Osteoblast (primary cell): ENCODE data around the gene ITGA3. TPM values are rescaled to one million over a fixed set of nuclear protein-coding genes. Genes with fewer than 3 reads are reported as not detected.

ENCODE experiments used
- DNase-seq: peaks from one replicate; pipeline ENCODE4 v3.0.0; 2011; ENCODE audit warnings: low spot score, mixed read lengths; ENCODE audit not compliant: insufficient read length; ENCODE audit errors: missing footprints
- H2AFZ ChIP-seq: 2 replicates; pipeline ENCODE4 v1.6.0; 2011; ENCODE audit warnings: mild to moderate bottlenecking, low read length
- H3K27ac ChIP-seq: 2 replicates; pipeline ENCODE4 v1.5.1; 2011; ENCODE audit warnings: mild to moderate bottlenecking, low read depth, low read length, moderate library complexity
- H3K27me3 ChIP-seq: 2 replicates; pipeline ENCODE4 v1.6.0; 2012; ENCODE audit warnings: mild to moderate bottlenecking, control low read depth, inconsistent platforms, low read length, moderate library complexity; ENCODE audit not compliant: insufficient read depth
- H3K36me3 ChIP-seq: 2 replicates; pipeline ENCODE4 v1.5.1; 2011; ENCODE audit warnings: mild to moderate bottlenecking, low read length, control low read depth, moderate library complexity; ENCODE audit not compliant: insufficient read depth
- H3K4me1 ChIP-seq: 2 replicates; pipeline ENCODE4 v1.5.1; 2011; ENCODE audit warnings: mild to moderate bottlenecking, low read length, control low read depth, moderate library complexity; ENCODE audit not compliant: insufficient read depth
- H3K4me2 ChIP-seq: 2 replicates; pipeline ENCODE4 v1.6.0; 2011; ENCODE audit warnings: mild to moderate bottlenecking, low read length; ENCODE audit not compliant: insufficient read depth
- H3K4me3 ChIP-seq: fragments of 200-600 bp; sonication (generic); 3 replicates; pipeline ENCODE4 v1.5.1; 2012; ENCODE audit warnings: mild to moderate bottlenecking, low read length, inconsistent platforms; ENCODE audit not compliant: insufficient read depth
- H3K79me2 ChIP-seq: 2 replicates; pipeline ENCODE4 v1.6.0; 2012; ENCODE audit warnings: mild to moderate bottlenecking, low read length, control low read depth, inconsistent platforms; ENCODE audit not compliant: insufficient read depth
- H3K9me3 ChIP-seq: 2 replicates; pipeline ENCODE4 v1.5.1; 2011; ENCODE audit warnings: low read depth, low read length, control low read depth
- H4K20me1 ChIP-seq: 2 replicates; pipeline ENCODE4 v1.6.0; 2012; ENCODE audit warnings: mild to moderate bottlenecking, low read length, control low read depth; ENCODE audit not compliant: insufficient read depth
- CTCF ChIP-seq: IDR thresholded peaks from 2 replicates; pipeline ENCODE4 v1.5.1; 2011; ENCODE audit warnings: mild to moderate bottlenecking, low read depth, low read length, moderate library complexity; ENCODE audit errors: extremely low read depth
- total RNA-seq: library from RNA; depleted of rRNA; stranded (reverse); fragments of >200 nt; gene quantifications from 2 replicates; pipeline ENCODE4 v1.2.3, GENCODE V29; 2012

Gene ITGA3
- total RNA-seq, 1 donor: 81.4 TPM

- Histone ChIP-seq H3K9me3 (no peaks in the 10 kb centered on the region), H3K4me1 (peaks cover 38% of the 10 kb centered on the region), H3K79me2 (no peaks in the 10 kb centered on the region), H3K4me3 (no peak overlapping the region), H3K4me2 (no peak overlapping the region), H3K27ac (no peak overlapping the region), H4K20me1 (no peaks in the 10 kb centered on the region), H3K36me3 (no peaks in the 10 kb centered on the region), H3K27me3 (no peaks in the 10 kb centered on the region), H2AFZ (no peak overlapping the region)
- TF ChIP-seq CTCF: no peak
- no peak for DNase-seq
Observed at GRCh38 chr17:50046179-50046578, 9.7 kb upstream of the ITGA3 start.

GRCh38 chr17:50046667-50047066 is 9.2 kb upstream of the ITGA3 start:
- H3K9me3 ChIP-seq: no peaks in the 10 kb centered on the region
- H3K27me3 ChIP-seq: no peaks in the 10 kb centered on the region
- no peaks in the 10 kb centered on the region for H4K20me1 ChIP-seq
- H3K4me3 ChIP-seq: no peak overlapping the region
- H3K4me1 ChIP-seq: peaks cover 43% of the 10 kb centered on the region
- no peak for TF ChIP-seq CTCF
- H3K27ac ChIP-seq: peak overlapping the region; percentile 70
- no peaks in the 10 kb centered on the region for H3K79me2 ChIP-seq
- no peak overlapping the region for H3K4me2 ChIP-seq
- no peaks in the 10 kb centered on the region for H3K36me3 ChIP-seq
- H2AFZ ChIP-seq: no peak overlapping the region
- peak; percentile 31 for DNase-seq

GRCh38 chr17:50047083-50047482 is 8.8 kb upstream of the ITGA3 start:
- Histone ChIP-seq H3K36me3 (no peaks in the 10 kb centered on the region), H3K79me2 (no peaks in the 10 kb centered on the region), H2AFZ (peak overlapping the region; percentile 64), H3K27ac (peak overlapping the region; percentile 70), H4K20me1 (no peaks in the 10 kb centered on the region), H3K4me2 (peak overlapping the region; percentile 58), H3K4me1 (peaks cover 47% of the 10 kb centered on the region), H3K27me3 (no peaks in the 10 kb centered on the region), H3K9me3 (no peaks in the 10 kb centered on the region), H3K4me3 (no peak overlapping the region)
- no peak for DNase-seq
- no peak for TF ChIP-seq CTCF

GRCh38 chr17:50047488-50048126 is 8.3 kb upstream of the ITGA3 start:
- Histone ChIP-seq H3K27ac (peak overlapping the region; percentile 70), H3K9me3 (no peaks in the 10 kb centered on the region), H3K4me3 (peak overlapping the region; percentile 34), H3K27me3 (no peaks in the 10 kb centered on the region), H3K79me2 (no peaks in the 10 kb centered on the region), H2AFZ (peak overlapping the region; percentile 64), H3K4me2 (peak overlapping the region; percentile 58), H3K4me1 (peaks cover 47% of the 10 kb centered on the region), H4K20me1 (no peaks in the 10 kb centered on the region), H3K36me3 (no peaks in the 10 kb centered on the region)
- peak; percentile 95 for DNase-seq
- no peak for TF ChIP-seq CTCF
